LNCAP (cell line): ENCODE results near the gene ATG16L2.

ENCODE experiments used
- CTCF ChIP-seq: fragments of 450-650 bp; IDR thresholded peaks from 2 replicates; pipeline ENCODE4 v1.5.1; 2017; ENCODE audit warnings: mild to moderate bottlenecking

The ATG16L2 gene

GRCh38 chr11:72841397-72841796 is 27.2 kb downstream of the ATG16L2 start:
- no peak for TF ChIP-seq CTCF

DNA sequence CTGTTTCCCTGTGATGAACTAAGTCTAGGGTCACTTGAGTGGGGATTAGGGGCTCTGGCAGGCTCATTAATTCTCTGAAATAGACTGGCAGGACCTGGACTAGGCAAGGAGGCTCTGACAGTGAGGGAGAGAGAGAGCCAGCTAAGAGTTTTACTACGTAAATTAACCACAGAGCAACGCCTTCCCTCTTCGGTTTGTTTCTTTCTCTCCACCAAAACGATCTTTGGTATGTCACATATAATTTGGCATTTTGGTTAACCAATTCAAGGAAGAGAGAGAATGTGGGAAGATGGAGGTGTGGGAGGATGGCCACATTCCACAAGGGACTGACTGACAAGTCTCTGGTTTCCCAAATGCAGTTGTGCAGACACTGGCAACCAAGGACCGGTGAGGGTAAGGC is 27.9 kb downstream of the ATG16L2 start:
- TF ChIP-seq CTCF: no peak

DNA sequence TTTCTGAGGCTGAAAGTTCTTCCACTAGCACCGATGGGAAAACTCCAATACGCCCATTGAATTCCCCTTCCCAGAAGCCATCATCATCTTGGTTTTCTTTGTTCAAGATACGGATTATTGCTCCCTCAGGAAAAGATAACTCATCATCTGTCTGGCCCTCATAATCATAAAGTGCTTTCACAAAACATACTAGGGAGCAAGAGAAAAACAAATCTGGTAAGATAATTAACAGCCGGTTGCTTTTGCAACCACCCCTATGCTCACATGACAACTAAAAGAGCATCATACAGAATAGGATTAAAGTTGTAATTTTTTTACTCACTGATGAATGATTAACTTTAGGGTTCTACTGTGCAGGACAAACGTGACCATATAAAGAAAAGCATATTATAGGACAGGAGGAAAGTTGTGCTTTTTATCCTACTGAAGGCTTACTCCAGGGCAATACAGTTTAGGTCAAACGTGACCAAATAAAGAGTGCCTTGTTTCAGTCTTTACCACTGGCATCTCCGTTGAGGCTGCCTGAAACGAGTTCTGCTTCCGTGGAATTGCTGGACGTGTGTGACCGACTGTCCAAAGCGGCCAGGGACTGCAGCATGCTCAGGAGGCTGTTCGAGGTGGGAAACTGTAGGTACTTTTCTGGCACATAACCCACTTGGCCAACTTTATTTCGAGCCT is 28.6 kb downstream of the ATG16L2 start:
- TF ChIP-seq CTCF: no peak

GRCh38 chr11:72844356-72844755 is 30.1 kb downstream of the ATG16L2 start:
- TF ChIP-seq CTCF: no peak

GRCh38 chr11:72848846-72849466 is 34.7 kb downstream of the ATG16L2 start:
- peak; percentile 82 for TF ChIP-seq CTCF

- TF ChIP-seq CTCF: no peak
Measured at GRCh38 chr11:72850832-72851231, 36.6 kb downstream of the ATG16L2 start.

- TF ChIP-seq CTCF: no peak
Measured at GRCh38 chr11:72851726-72852125, 37.5 kb downstream of the ATG16L2 start.
